T-helper 17 cell (primary cell): Measurements from ENCODE around the gene NCKAP5L. TPM values are rescaled to one million over a fixed set of nuclear protein-coding genes. Genes with fewer than 3 reads are reported as not detected.
A peak's percentile ranks its signal among the peaks of the same experiment; 100 is the strongest.
"Not testable (repeated sequence)": the region's sequence is repeated elsewhere in the genome, so short reads cannot be mapped to it uniquely, and the experiment has no call there.

Experiments used
- ATAC-seq: fragments of 150-1000 bp; cut with Tn5 transposase; 2 replicates; pipeline ENCODE4 v1.10.0; 2021; ENCODE audit warnings: mild to moderate bottlenecking, moderate library complexity
- DNase-seq, 3 donors: peaks; one replicate each; pipeline versions ENCODE4 v3.0.0 to v3.0.0-alpha.2; 2020 to 2021
- H3K9me3 ChIP-seq: one replicate; pipeline ENCODE4 v1.7.0; 2013; ENCODE audit warnings: low read length, mild to moderate bottlenecking; ENCODE audit not compliant: control insufficient read depth, poor library complexity, severe bottlenecking
- H3K27ac Mint-ChIP-seq: one replicate; pipeline ENCODE4 v1.8.0; 2022; ENCODE audit warnings: mild to moderate bottlenecking, moderate library complexity, mixed read lengths
- H3K27me3 Mint-ChIP-seq: one replicate; pipeline ENCODE4 v1.8.0; 2022; ENCODE audit warnings: mixed read lengths
- H3K36me3 Mint-ChIP-seq: one replicate; pipeline ENCODE4 v1.8.0; 2022; ENCODE audit warnings: low read depth, mixed read lengths
- H3K4me1 Mint-ChIP-seq: one replicate; pipeline ENCODE4 v1.8.0; 2022; ENCODE audit warnings: mild to moderate bottlenecking, mixed read lengths
- H3K4me3 Mint-ChIP-seq: one replicate; pipeline ENCODE4 v1.8.0; 2022; ENCODE audit warnings: mild to moderate bottlenecking, moderate library complexity, mixed read lengths
- total RNA-seq, 4 donors: library from RNA in 2 of 4; stranded (reverse) in 2 of 4; gene quantifications; one replicate each; pipeline ENCODE4 v1.2.3 and lab custom pipeline; 2022 to 2026

The NCKAP5L gene
- total RNA-seq (1 to 10 TPM; 8.7 to 9.3 TPM), total RNA-seq (lab: John Stamatoyannopoulos, UW) (13.9 to 14.3 reads per million in 2 donors)

DNA sequence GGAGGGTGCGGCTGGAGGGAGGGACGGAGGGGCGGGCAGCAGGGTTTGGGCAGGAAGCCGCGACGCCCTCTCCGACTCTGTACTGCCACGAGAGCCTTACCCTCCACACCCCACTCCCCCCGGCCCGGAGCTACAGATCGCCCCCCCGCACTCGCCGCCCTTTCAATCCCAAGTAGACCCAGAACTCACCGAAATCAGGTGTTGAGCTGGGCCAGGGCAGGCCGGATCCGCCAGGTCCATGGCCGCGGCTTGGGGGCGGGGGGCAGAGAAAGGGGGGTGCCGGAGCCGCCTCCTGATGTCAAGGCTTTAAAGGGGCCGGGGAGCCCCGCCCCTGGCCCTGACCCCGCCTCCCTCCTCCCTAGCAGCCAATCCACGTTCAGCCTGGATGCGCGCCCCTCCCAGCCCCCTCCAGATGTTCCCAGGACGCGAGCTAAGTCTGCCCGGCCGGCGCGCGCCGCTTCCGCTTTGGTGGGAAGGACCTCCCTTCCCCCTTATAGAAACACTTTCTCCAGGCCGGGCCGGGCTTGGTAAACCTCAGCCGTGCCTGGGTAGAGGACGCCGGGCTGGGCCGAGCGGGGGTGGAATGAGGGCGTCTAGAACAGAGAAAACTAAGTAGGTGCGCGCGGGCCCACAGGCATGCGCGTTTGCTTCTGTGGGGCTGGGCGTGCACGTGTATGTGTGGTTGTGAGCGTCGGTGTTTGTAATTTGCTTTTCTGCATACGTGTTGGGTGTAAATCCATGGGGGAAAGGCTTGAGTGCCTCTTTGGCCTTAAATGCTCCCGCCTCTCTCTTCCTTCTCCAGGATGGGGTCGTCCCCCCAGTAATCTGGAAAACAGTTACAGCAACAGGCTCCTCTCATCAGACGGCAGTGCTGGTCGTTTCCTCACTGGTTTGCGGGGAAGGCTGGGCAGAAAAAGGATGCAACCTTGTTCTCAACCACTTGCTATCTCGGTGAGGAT lies at the start of gene NCKAP5L:
Gene NCKAP5L (minus strand): TSS at position 281 of the 959 bp plus-strand sequence. CDS start 24,369 bp downstream, outside the sequence.
- Mint-ChIP-seq H3K27me3 (no peaks in the 10 kb centered on the region), H3K4me1 (peaks cover 20% of the 10 kb centered on the region), H3K36me3 (peaks cover 3% of the 10 kb centered on the region), H3K27ac (peak within 1 kb of the TSS; percentile 89), H3K4me3 (peak within 1 kb of the TSS; percentile 95)
- ATAC-seq, result peak; percentile 96
- DNase-seq, result peak; percentile 79 to 95 (median 94)
- H3K9me3 ChIP-seq, result no peaks in the 10 kb centered on the region

DNA sequence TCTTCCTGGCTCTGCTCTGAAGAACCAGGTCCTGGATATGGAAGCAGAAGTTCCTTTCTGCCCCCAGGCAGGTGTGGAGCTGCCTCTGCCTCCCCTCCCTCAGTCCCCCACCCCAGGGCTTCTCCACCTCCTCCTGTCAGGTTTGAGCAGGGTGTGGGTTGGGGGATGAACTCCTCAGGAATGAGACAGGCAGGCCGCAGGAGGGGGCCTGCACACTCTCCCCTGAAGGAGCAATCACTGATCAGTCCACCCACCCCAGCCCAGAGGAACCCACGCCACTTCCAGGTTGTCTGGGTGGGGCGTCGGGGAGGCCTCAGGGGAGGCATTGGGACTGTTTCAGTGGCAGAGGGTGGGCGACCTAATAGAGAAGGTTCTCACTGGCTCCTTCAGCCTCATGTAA lies 48.9 kb upstream of the NCKAP5L start:
- H3K27ac Mint-ChIP-seq, result no peak overlapping the region
- no peaks in the 10 kb centered on the region for H3K36me3 Mint-ChIP-seq
- ATAC-seq (no peak), DNase-seq (no peak)
- peaks cover 4% of the 10 kb centered on the region for H3K4me1 Mint-ChIP-seq
- H3K9me3 ChIP-seq, result no peaks in the 10 kb centered on the region
- no peaks in the 10 kb centered on the region for H3K27me3 Mint-ChIP-seq
- H3K4me3 Mint-ChIP-seq, result no peak overlapping the region

- H3K36me3 Mint-ChIP-seq, result no peaks in the 10 kb centered on the region
- H3K27ac Mint-ChIP-seq, result no peak overlapping the region
- no peaks in the 10 kb centered on the region for H3K27me3 Mint-ChIP-seq
- peaks cover 4% of the 10 kb centered on the region for H3K4me1 Mint-ChIP-seq
- DNase-seq (no peak), ATAC-seq (no peak)
- no peaks in the 10 kb centered on the region for H3K9me3 ChIP-seq
- no peak overlapping the region for H3K4me3 Mint-ChIP-seq
Measured at GRCh38 chr12:49876070-49876469, 47.9 kb upstream of the NCKAP5L start.

GRCh38 chr12:49875115-49875720 lies 47.0 kb upstream of the NCKAP5L start:
- ATAC-seq (no peak), DNase-seq (no peak)
- Mint-ChIP-seq H3K4me1 (no peaks in the 10 kb centered on the region), H3K4me3 (no peak overlapping the region), H3K27me3 (no peaks in the 10 kb centered on the region), H3K27ac (no peak overlapping the region), H3K36me3 (no peaks in the 10 kb centered on the region)
- no peaks in the 10 kb centered on the region for H3K9me3 ChIP-seq

- H3K4me1 Mint-ChIP-seq, result no peaks in the 10 kb centered on the region
- no peaks in the 10 kb centered on the region for H3K36me3 Mint-ChIP-seq
- ATAC-seq (no peak), DNase-seq (no peak)
- no peaks in the 10 kb centered on the region for H3K27me3 Mint-ChIP-seq
- H3K27ac Mint-ChIP-seq, result no peak overlapping the region
- no peaks in the 10 kb centered on the region for H3K9me3 ChIP-seq
- no peak overlapping the region for H3K4me3 Mint-ChIP-seq
Measured at GRCh38 chr12:49874142-49874897, 46.1 kb upstream of the NCKAP5L start.

DNA sequence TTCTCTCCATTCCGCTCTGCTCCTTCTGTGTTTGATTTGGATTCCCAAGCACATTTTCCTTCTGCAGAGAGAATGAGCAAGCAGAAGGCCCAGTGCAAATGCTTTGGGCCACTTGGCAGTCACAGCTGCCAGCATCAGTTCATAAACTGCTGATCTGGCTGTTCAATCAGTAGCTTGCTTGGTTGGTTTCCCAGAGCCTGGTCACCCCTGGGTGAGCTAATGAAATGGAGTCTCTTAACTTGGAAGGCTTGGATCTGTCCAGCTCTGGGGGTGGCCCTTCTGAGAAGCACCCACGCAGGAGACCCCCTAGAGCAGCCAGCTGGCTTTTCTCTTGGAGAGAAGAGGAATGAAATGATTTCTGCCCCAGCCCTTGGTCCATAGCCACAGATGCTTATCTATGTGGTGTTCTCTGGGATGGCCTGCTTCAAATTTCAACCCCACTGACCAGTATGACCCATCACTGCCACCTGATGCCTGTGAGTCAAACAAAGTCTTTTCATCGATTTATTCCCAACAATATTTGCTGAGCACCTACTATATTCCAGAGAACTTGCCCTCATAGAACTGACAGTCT lies 45.2 kb upstream of the NCKAP5L start:
- no peaks in the 10 kb centered on the region for H3K27me3 Mint-ChIP-seq
- no peaks in the 10 kb centered on the region for H3K9me3 ChIP-seq
- no peak overlapping the region for H3K27ac Mint-ChIP-seq
- no peaks in the 10 kb centered on the region for H3K4me1 Mint-ChIP-seq
- H3K36me3 Mint-ChIP-seq, result no peaks in the 10 kb centered on the region
- DNase-seq (no peak), ATAC-seq (no peak)
- H3K4me3 Mint-ChIP-seq, result no peak overlapping the region

DNA sequence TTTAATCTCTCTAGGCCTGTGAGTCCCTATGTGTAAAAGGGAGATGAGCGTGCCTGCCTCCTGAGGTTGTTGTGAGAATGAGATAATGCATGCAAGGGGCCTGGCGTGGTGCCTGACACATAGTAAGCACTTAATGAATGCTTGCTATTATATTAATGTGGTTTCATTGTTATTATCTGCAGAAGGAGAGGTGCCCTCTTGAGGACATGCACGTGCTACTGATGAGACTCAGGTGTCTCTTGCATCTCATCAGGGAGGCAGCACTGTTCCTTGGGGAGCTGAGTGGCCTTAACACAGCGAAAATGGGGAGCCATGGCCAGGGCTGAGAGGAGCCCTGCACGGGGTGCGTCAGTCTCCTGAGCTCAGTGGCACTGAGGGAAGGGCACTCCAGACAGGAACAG lies 44.6 kb upstream of the NCKAP5L start:
- Mint-ChIP-seq H3K36me3 (no peaks in the 10 kb centered on the region), H3K27ac (no peak overlapping the region), H3K4me1 (peaks cover under 1% of the 10 kb centered on the region), H3K4me3 (no peak overlapping the region), H3K27me3 (no peaks in the 10 kb centered on the region)
- no peaks in the 10 kb centered on the region for H3K9me3 ChIP-seq
- DNase-seq (no peak), ATAC-seq (no peak)

- Mint-ChIP-seq H3K27ac (no peak overlapping the region), H3K27me3 (no peaks in the 10 kb centered on the region), H3K36me3 (no peaks in the 10 kb centered on the region), H3K4me3 (no peak overlapping the region), H3K4me1 (peaks cover 3% of the 10 kb centered on the region)
- DNase-seq (no peak), ATAC-seq (no peak)
- no peaks in the 10 kb centered on the region for H3K9me3 ChIP-seq
Measured at GRCh38 chr12:49872381-49872780, 44.2 kb upstream of the NCKAP5L start.

- not testable (repeated sequence) for ATAC-seq, H3K27me3 Mint-ChIP-seq, H3K4me3 Mint-ChIP-seq, DNase-seq, H3K9me3 ChIP-seq, H3K36me3 Mint-ChIP-seq, H3K4me1 Mint-ChIP-seq, H3K27ac Mint-ChIP-seq
Measured at GRCh38 chr12:49871811-49872251, 43.6 kb upstream of the NCKAP5L start.

GRCh38 chr12:49871263-49871561 lies 43.0 kb upstream of the NCKAP5L start:
- H3K36me3 Mint-ChIP-seq, result no peaks in the 10 kb centered on the region
- no peak overlapping the region for H3K27ac Mint-ChIP-seq
- H3K27me3 Mint-ChIP-seq, result peaks cover 4% of the 10 kb centered on the region
- DNase-seq, result no peak
- ATAC-seq, result no peak
- no peak overlapping the region for H3K4me3 Mint-ChIP-seq
- no peaks in the 10 kb centered on the region for H3K9me3 ChIP-seq
- H3K4me1 Mint-ChIP-seq, result peaks cover 5% of the 10 kb centered on the region

- H3K4me1 Mint-ChIP-seq, result peaks cover 5% of the 10 kb centered on the region
Measured at GRCh38 chr12:49870501-49871262, 42.5 kb upstream of the NCKAP5L start.

GRCh38 chr12:49869816-49870500 lies 41.7 kb upstream of the NCKAP5L start:
- Mint-ChIP-seq H3K4me3 (no peak overlapping the region), H3K27me3 (peaks cover 5% of the 10 kb centered on the region), H3K4me1 (peaks cover 5% of the 10 kb centered on the region), H3K36me3 (no peaks in the 10 kb centered on the region), H3K27ac (no peak overlapping the region)
- DNase-seq (no peak), ATAC-seq (no peak)
- H3K9me3 ChIP-seq, result no peaks in the 10 kb centered on the region

More at GRCh38 chr12:49870501-49871262, 42.5 kb upstream of the NCKAP5L start:
- no peaks in the 10 kb centered on the region for H3K9me3 ChIP-seq
- peaks cover 4% of the 10 kb centered on the region for H3K27me3 Mint-ChIP-seq
- no peak for ATAC-seq
- H3K4me3 Mint-ChIP-seq, result no peak overlapping the region
- H3K27ac Mint-ChIP-seq, result no peak overlapping the region
- DNase-seq, result no peak
- H3K36me3 Mint-ChIP-seq, result no peaks in the 10 kb centered on the region
